GM18498 (cell line): ENCODE results near the gene C5orf47.

Source experiments
- ATAC-seq: cut with Tn5 transposase; IDR thresholded peaks from one replicate; pipeline ENCODE4 v1.9.1; 2021; ENCODE audit warnings: mild to moderate bottlenecking, moderate library complexity; ENCODE audit not compliant: unreplicated experiment

Gene C5orf47

DNA sequence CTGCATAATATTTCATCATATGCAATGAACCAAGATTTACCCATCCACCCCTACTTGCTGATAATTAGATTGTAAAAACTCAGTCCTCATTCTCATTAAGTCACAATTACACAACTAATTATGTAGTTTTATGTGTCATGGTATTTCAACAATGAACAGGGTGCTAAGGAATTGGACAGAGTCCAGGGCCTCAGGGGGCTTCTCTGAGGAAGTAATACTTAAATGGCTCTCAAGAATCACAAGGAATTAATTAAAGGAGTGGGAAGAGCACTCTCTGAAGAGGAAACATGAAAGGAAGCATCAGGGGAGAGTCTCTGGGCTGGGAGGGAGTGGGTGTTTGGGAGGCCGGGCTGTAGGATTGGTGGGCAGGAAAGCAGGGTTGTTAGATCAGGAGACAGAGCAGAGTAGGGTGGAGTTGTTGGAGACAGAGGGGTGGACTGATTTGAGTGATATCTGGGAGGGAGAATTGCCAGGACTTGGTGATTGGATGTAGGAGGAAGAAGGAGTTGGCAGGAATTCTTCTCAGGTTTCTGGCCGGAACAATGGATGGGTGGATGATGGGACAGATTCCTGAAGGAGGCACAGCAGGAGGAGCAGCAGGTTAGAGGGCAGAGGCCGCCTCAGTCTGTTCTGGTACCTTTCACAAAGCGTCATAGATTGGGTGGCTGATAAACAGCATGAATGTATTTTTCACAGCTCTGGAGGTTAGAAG lies 33.6 kb downstream of the C5orf47 start:
- no peak for ATAC-seq

GRCh38 chr5:174030286-174030685 lies 41.3 kb downstream of the C5orf47 start:
- no peak for ATAC-seq

GRCh38 chr5:174044466-174045254 lies 55.7 kb downstream of the C5orf47 start:
- ATAC-seq = no peak

GRCh38 chr5:174045470-174046025 lies 56.6 kb downstream of the C5orf47 start, which contains the start of gene NSG2:
Gene NSG2, plus strand, starts transcription at chr5:174045706. Its CDS starts 1,050 bp downstream, at chr5:174046756.
- ATAC-seq = peak; percentile 98

- ATAC-seq = no peak
Observed at GRCh38 chr5:174046558-174046957, 57.6 kb downstream of the C5orf47 start.

DNA sequence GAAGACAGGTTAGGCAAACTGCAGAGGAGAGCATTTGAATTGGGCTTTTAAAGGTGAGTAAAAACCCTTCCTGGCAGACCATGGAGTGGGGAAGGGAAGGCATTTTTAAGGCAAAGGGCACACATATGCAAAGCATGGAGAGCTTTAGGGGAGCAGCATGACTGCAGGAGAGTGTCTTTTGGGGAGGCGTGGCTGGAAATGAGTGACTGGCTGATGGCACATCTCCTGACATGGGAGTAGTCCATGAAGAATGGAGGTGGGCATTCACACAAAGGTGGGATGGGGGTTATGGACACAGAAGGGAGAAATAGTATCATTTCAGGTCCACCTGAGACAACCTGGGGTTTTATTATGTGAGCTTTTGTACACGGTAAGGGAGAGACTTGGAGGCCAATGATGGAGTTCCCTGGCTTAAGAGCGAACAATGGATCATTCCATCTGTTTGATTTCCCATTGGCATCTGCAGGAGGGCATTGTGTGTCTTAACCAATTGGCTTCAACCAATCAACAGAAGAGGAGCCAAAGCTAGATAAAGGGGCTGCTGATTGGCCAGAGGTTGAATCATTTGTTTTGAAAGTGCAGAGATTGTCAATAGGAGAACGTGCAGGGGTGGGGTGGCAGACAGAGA lies 58.6 kb downstream of the C5orf47 start:
- no peak for ATAC-seq

DNA sequence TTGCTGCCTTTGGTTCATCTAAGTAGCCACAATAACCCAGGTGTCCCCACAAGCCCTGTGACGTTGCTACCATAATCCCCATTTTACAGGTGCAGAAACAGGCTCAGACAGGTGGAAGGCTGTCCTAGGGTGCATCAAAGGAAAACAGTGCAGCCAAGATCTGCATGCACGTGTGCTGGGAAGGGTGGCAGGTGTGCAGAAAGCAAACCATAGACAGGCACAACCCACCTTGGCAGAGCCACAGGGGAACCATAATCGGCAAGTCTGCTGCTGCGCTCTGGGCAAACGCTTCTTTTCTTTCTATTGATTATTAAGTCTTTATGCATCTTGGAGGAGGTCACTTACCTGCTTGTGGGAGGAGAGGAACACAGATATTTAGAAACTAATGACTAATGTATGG lies 63.7 kb downstream of the C5orf47 start:
- ATAC-seq = no peak

DNA sequence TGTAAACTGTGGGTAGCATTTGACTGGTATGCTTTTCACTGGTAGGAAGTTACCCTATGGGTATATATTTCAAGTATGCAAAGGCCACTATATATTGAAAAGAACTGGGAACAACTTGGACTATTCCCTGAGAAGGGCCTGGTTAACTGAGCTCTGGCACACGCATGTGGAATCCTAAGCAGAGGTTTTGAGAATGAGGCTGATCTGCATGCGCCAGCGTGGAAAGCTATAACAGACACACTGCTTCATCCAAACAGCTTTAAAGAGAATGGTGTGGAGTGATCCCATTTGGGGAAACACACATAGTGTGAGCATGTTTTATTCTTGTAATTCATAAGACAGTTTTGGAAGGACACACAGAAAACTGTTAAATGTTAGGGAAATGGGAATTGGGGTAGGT lies 64.9 kb downstream of the C5orf47 start:
- no peak for ATAC-seq
